ENCODE results near the gene YEATS4.

Gene YEATS4

DNA sequence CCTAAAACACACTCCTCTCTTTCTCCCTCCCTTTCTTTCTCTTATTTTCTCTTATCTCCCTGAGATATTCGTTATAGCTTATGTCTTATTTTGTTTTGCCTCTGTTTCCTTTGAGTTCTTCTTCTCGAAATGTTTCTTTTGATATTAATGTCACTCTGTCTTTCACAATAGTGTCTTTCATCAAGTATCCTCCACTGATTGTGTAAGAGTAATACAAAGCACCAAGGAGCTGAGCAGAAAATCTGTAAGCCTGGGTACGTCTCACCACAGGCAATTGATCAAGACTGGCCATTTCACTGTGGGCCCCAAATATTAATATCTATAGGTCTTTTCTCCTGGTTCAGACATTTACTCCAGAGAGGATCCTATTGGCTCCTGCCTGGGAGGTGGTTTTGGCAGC is 16.2 kb upstream of the YEATS4 start:
- no peak for DNase-seq

DNA sequence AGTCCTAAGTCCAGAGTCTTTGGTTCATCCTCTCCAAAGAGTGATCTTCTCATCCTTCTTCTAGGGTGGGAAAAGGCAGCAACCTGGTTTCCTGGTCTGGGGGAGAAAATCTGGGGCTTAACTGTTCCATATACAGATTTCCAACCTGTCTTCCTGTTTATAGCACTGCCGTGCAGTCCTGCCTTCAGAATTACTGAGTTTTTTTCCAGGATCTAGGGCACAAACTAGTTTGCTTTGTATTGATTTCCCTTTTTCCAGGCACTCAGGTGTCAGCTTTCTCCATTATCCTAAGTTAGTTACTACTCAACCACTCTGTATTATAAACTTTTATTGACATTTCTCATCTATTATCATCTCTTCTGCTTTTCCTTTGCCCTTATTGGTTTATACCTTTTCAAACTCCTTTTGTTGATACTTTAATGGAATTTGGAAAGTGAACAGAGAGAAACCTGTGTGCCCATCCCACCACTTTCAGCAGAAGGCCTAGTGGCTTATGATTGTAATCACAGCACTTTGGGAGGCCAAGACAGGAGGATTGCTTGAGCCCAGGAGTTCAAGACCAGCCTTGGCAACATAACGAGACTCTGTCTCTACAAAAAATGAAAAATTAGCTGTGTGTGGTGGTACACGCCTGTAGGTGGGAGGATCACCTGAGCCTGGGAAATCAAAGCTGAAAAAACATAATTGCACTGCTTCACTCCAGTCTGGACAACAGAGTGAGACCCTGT is 15.5 kb upstream of the YEATS4 start:
- DNase-seq = no peak

DNA sequence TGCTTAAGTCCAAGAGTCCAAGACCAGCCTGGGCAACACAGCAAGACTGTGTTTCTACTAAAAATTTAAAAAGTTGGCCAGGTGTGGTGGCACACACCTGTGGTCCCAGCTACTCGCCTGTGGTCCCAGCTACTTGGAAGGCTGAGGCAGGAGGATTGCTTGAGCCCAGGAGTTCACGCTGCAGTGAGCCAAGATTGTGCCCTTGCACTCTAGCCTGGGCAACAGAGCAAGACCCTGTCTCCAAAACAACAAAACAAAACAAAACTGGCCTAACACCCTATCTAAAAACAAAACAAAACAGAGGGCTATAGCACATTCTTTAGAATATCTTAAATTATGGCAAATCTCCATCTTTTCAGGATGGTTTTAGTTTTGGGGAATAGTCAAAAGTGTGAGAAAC is 14.5 kb upstream of the YEATS4 start:
- DNase-seq = no peak

DNA sequence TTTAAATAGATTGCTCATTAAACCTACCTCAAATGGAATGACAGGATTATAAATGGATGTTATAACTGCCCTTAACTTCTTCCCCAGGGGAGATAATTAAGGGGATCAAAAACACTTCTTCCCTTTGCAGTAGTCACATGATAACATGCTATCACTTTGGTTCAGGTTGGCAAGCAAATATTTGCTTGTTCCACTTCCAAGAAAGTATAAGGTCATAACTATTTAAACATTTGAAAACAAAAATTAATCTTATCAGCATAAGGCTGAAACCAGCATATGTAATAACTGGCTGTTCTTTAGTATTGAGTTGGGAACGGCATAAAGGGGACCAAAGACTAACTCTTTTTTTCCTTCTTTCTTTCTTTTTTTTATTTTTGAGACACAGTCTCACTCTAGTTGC is 13.8 kb upstream of the YEATS4 start:
- no peak for DNase-seq

DNA sequence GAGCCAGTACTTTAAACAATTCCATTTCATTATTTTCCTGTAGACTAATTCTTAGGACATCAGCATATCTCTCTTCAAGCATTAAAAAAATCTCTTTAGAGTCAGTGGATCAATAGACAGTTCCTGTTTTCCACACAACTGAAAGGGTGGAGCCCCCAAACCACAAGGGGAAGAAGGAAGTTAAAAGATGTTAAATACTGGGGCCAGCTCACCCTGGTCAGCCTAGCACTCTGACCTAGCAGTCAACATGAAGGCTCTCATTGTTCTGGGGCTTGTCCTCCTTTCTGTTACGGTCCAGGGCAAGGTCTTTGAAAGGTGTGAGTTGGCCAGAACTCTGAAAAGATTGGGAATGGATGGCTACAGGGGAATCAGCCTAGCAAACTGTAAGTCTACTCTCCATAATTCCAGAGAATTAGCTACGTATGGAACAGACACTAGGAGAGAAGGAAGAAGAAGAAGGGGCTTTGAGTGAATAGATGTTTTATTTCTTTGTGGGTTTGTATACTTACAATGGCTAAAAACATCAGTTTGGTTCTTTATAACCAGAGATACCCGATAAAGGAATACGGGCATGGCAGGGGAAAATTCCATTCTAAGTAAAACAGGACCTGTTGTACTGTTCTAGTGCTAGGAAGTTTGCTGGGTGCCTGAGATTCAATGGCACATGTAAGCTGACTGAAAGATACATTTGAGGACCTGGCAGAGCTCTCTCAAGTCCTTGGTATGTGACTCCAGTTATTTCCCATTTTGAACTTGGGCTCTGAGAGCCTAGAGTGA is 11.2 kb upstream of the YEATS4 start, which contains the start of gene LYZ:
TSS of gene LYZ (plus strand) at position 220 of the 777 bp plus-strand sequence. CDS start at position 248, 28 bp downstream.
- no peak for DNase-seq

DNA sequence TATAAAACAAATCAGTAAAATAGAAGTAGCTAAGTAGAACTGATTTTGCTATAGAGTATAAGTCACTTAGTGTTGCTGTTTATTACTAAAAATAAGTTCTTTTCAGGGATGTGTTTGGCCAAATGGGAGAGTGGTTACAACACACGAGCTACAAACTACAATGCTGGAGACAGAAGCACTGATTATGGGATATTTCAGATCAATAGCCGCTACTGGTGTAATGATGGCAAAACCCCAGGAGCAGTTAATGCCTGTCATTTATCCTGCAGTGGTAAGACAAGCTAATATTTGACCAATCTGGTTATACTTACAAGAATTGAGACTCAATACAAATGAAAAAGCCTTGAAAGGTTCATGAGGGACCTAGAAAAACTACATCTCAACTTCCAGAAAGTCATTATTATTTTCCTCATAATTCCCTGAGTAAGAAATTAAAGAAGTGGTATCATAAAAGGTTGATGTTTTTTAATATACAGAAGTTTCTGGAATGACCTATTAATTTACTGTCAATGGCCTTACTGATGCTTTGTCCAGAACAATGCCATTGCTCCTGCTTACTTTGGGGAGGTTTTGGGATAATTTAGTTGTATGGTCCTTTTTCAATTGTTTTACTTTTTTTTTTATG is 9.4 kb upstream of the YEATS4 start:
- DNase-seq = no peak

DNA sequence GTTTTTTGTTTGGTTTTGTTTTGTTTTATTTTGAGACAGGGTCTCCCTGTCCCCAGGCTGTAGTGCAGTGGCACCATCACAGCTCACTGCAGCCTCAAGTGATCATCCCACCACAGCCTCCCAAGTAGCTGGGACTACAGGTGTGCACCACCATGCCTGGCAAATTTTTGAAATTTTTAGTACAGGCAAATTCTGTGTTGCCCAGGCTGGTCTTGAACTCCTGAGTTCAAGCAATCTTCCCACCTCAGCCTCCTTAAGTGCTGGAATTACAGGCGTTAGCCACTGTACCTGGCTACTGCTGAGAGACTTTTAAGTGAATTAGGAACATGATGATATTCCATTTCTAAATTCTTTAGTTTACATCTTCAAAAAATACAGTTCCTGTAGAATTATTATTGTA is 8.8 kb upstream of the YEATS4 start:
- DNase-seq = no peak

DNA sequence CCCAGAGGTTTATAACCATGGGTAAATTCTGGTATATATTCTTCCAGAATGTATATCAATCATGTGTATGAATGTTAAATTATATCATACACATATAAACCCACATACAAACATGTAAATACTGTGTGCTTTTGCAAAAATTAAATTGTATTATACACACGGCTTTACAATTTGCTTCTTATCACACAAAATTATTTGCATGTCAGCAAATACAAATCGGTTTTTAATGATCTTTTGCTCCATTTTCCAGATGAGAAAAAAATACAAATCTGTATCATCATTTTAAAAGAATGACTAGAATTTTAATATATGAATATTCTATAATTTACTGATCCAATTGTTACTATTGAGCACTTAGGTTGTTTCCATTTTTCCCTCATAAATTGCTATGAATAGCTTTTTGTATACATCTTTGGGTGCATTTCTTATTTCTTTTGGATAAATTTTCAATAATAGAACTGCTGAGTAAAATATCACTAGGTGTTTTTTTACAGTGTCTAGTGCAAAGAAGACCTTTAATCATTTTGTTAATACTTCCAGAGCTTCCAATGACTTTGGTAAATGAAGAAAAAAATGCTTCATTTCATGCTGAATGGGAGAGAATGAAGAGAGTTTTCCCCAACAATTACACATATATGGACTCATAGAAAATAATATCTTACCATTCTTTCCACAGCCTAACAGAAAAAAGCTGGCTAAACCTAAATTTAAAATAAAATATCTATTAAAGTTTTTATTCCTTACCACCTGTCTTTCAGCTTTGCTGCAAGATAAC is 7.9 kb upstream of the YEATS4 start:
- DNase-seq = no peak

DNA sequence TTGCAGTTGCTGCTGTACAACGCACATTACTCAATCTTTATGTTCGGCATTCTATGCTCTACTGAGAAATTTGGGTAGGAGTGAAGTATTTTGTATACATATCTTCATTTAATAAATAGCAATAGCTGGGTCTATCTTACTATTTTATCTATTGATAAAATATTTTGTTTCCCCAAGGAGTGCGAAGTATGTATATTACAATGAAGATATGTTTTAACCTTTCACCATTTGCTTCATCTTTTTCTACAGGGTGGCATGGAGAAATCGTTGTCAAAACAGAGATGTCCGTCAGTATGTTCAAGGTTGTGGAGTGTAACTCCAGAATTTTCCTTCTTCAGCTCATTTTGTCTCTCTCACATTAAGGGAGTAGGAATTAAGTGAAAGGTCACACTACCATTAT is 6.6 kb upstream of the YEATS4 start:
- no peak for DNase-seq

DNA sequence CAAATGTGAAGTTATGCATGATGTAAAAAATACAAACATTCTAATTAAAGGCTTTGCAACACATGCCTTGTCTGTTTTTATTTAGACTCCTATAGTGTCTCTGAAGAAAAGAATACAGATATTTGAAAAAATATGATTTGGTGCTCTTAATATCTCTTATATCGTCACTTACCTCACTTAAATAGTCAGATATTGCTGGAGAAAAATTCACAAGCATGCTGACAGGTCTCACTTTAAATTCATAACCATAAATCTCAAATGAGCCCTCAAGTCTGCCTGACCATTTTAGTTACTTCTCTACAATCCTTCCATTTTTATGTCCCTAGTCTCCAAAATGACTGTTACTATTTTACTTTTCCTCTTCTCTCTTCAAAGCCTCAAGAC is 5.4 kb upstream of the YEATS4 start:
- no peak for DNase-seq

DNA sequence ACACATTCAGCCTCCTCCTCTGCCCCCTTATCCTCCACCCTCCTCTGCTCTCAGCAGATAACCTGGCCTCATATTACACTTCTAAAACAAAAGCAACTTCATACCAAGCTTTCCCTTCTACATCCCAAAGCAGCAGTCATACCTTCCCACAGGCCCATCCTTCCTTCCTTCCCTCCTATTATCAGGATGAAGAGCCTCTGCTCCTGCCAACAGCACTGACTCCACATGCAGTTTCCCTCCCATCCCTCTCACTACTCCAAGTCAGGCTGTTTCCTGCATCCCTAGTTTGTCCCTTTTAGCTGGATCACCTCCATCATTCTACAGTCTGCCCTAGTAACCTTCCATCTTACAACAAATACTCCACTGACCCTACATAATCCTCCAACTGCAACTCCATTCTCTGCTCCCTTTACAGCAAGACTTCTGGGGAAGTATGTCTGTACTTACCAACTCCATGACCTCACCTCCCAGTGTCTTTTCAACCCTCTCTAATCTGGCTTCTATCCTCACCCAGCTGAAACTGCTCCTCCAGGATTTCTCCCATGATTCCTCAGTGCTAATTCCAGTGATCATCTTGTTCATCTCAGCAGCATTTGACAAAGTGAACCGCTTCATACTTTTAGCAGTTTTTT is 4.9 kb upstream of the YEATS4 start:
- no peak for DNase-seq

DNA sequence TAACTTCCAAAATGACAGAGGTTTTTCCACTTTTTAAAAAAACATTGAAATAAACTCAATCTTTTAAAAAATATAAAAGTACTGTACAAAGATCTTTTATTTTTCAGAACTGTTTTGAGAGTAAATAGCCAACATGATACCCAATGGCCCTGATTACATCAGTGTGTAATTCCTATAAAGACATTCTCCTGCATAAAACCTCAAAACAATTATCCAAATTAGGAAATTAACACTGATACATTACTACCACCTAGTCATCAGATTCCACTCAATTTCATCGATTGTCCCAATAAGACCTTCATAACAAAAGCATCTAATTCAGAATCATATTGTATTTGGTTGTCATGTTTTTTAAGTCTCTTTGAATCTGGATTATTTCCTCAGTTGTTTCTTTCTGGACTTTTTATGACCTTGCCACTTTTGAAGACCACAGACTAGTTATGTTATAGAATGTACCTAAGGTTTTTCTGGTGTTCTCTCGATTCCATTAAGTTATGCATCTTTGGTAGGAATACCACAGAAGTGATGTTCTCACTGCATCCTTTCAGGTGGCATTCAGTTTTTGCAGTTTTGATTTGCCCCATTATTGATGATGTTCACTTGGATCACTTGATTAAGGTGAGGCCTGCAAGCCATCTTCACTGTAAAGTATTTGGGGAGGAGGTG is 4.0 kb upstream of the YEATS4 start:
- no peak for DNase-seq

DNA sequence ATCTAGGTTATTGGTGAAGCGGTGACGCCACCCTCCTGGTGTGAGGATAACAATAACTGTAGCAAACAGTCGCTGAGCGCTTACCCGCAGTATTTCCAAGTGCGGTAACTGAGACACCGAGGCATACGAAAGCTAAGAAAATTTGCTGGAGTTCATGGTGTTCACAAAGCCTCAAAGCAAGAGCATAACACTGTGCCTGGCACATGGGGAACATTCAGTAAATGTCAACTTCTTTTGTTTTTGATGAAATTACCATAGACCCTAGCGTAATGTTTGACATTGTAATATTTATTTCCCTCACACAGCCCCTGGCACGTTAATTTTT is 767 bp downstream of the YEATS4 start:
- DNase-seq = no peak

DNA sequence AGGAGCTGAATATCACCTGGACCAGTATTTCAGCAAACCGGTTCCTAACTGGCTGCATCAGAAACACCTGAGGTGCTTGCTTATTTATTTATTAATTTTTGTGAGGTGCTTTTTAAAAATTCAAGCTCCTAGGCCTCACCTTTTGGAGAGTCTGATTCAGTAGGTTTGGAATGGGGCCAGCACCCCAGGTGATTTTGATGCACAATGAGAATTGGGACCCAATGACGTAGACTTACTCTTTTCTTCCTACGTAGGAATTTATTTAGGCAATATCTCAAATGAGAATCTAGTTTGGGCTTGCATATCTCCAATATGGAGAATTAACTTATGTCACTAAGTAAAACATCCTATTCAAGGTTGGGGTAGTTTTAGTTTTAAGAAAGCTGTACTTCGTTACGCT is 7.3 kb downstream of the YEATS4 start:
- no peak for DNase-seq

DNA sequence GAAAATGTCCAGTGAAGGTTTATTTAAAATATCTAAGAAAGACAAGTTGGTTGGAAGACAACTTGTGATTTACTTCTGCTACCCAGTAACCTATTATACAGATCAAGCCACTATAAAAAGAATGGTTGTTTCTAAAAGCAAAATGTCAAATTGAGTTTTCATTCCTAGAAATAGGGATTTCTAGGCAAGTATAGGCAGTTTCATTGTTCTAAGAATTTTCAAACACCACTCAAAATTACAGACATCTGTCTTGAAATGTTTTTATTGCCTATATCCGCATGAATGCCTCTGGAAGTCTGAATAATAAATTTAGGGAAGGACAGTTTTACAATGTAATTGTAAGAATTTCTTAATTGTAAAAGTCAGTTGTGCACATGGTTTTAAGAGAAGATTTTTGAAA is 8.6 kb downstream of the YEATS4 start:
- no peak for DNase-seq

DNA sequence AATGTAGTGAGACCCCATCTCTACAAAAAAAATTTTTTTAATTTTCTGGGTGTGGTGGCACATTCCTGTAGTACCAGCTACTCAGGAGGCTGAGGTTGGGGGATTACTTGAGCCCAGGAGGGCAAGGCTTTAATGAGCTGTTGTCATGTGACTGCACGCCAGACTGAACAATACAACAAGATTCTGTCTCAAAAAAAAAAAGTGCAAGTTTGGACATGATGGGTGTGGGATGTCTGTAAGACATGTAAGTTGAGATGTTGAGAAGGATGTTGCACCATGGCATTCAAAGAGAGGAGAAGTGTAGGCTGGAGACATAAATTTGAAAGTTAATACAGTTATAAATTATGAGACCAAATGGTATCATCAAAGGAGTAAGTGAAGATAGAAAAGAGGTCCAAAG is 23.5 kb downstream of the YEATS4 start:
- DNase-seq = no peak

DNA sequence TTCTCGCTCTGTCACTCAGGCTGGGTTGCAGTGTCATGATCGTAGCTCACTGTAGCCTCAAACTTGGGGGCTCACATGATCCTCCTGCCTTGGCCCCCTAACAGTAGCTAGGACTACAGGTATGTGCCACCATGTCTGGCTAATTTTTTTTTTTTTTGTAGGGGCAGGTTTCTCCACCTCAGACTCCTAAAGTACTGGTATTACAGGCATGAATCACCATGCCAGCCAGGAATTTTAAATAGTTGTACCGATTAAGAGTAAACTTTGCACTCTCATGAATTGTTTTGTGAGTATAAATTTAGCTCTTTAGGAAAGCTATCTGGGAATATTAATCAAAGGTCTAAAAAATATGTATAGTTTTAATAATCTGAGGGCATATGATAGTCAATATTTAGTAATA is 25.5 kb downstream of the YEATS4 start:
- DNase-seq = no peak

DNA sequence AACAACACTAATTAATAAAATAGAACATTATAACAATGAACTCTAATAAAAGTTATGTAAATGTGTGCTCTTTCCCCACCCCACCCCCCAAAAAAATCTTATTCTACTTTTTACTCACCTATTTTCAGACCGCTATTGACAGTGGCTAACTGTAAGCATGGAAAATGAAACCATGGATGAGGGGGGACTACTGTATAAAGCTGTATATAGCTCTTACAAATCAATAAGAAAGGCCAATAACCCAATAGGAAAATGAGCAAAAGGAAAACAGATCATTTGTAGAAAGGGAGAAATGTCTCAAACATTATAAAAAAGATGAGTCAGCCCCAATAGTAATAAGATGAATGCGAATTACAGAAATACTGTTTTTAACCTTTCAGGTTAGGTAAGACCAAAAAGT is 27.4 kb downstream of the YEATS4 start:
- no peak for DNase-seq

DNA sequence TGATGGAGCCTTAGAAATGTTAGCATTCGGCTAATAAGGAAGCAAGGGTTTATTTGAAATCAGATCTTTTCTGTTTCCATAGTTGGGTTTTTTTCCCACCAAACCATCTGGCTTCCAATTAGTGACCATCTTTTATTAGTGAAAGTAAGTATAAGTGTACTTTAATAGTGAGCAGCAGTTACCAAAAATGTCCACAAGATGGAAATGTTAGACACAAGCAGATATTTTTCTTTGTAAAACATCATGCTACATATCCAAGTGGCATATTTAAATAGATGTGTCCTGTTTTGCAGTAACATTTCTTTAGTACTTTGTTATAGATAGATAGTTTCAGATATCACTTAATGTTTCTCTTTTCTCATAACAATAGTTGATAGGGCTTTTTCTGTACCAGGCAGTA is 28.8 kb downstream of the YEATS4 start:
- DNase-seq = no peak

DNA sequence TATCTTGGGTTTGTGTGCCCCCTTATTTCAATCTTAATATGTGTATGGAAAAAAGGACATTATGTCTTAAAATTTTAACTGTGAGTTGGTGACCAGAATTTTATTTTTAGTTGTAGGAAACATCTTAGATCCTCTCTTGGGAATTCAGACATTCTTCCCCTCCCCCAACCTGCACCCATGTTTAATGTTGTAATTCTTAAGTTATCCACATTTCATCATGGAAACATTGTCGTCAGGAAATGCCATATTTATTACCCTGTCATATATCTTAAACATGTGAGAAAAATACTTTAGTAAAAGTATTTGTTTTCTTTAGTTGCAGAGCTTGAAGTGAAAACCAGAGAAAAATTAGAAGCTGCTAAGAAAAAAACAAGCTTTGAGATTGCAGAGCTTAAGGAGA is 30.3 kb downstream of the YEATS4 start:
- no peak for DNase-seq

DNA sequence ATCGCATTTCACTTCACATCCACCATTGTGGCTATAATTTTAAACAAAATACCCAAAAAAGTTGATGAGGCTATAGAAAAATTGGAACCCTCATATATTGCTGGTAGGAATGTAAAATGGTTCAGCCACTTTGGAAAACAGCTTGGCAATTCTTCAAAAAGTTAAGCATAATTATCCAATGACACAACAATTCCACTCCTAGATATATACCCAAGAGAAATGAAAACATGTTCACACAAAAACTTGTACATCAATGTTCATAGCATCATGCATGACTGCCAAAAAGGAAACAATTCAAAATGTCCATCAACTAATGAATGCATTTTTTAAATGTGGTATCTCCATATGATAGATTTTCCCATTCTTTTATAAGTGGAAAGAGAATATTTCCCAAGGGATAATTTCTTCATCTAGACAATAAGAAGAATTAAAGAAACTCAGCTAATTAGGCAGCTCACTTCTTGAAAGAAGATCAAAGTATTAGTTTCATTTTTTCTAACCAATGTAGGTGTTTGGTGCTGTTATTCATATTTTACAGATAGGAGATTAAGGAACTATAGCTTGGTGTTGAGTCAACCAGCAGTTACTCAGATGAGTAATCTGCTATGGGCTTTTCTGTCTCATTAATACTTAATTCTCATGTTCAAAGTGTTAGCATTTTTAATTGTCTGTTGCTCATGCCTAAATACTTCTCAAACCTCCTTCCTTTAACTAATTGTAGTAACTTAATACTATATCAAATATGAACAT is 32.8 kb downstream of the YEATS4 start:
- no peak for DNase-seq

DNA sequence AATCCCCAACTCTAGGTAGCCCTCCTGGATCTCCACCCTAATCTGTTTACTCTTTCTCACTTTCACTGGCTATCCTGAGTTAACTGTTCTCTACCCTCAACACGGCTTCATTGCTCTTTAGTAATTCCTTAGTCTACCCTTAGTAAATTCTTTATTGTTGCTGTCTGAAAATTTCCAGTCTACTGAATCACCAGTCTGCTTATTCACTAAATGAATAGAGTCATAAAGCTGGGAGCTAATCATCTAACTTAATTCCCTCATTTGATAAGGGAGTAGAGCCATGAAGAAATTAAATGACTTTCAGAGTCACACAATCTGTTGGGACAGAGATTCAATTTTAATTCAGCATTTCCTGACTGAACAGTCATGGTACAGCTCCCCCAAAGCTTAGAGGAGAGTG is 36.5 kb downstream of the YEATS4 start:
- DNase-seq = no peak

Data from activated CD4-positive, alpha-beta T cell treated with anti-CD3 and anti-CD28 coated beads, Interleukin-2, amount 50 U/mL, for 4 hours (primary cell).